Subcutaneous adipose tissue (tissue), 4 donors: ENCODE results near the gene SESN1. TPM values are rescaled to one million over a fixed set of nuclear protein-coding genes. Genes with fewer than 3 reads are reported as not detected.

Experiments
- total RNA-seq, 4 donors: library from RNA; depleted of rRNA; stranded (reverse); fragments of >200 nt; gene quantifications; one replicate each; pipeline ENCODE4 v1.1.0, GENCODE V29; 2016
- TF ChIP-seq, protein P1 (sequence below): fragments of 450-650 bp; IDR thresholded peaks from one replicate; pipeline ENCODE4 v1.5.1; 2016; ENCODE audit warnings: low read depth, mild to moderate bottlenecking, control low read depth, antibody characterized with exemption, moderate library complexity

SESN1 gene
- total RNA-seq, 4 donors from 2014 or later: 67.8 to 208 (median 162) TPM

DNA sequence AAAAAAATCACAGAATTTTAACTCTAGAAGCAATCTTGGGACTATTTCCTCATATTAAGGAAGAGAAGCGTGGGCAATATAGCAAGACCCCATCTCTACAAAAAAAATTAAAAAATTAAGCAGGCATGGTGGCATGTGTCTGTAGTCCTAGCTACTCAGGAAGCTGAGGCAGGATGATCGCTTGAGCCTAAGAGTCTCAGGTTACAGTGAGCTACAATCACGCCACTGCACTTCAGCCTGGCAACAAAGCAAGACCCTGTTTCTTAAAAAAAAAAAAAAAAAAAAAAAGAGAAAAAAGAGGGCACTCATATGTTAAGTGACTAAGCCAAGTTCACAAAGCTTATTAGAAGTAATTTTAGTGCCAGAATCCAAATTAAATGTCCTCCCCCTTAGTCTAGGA is 100.8 kb downstream of the SESN1 start:
- TF ChIP-seq, protein P1, sequence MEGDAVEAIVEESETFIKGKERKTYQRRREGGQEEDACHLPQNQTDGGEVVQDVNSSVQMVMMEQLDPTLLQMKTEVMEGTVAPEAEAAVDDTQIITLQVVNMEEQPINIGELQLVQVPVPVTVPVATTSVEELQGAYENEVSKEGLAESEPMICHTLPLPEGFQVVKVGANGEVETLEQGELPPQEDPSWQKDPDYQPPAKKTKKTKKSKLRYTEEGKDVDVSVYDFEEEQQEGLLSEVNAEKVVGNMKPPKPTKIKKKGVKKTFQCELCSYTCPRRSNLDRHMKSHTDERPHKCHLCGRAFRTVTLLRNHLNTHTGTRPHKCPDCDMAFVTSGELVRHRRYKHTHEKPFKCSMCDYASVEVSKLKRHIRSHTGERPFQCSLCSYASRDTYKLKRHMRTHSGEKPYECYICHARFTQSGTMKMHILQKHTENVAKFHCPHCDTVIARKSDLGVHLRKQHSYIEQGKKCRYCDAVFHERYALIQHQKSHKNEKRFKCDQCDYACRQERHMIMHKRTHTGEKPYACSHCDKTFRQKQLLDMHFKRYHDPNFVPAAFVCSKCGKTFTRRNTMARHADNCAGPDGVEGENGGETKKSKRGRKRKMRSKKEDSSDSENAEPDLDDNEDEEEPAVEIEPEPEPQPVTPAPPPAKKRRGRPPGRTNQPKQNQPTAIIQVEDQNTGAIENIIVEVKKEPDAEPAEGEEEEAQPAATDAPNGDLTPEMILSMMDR: no peak

DNA sequence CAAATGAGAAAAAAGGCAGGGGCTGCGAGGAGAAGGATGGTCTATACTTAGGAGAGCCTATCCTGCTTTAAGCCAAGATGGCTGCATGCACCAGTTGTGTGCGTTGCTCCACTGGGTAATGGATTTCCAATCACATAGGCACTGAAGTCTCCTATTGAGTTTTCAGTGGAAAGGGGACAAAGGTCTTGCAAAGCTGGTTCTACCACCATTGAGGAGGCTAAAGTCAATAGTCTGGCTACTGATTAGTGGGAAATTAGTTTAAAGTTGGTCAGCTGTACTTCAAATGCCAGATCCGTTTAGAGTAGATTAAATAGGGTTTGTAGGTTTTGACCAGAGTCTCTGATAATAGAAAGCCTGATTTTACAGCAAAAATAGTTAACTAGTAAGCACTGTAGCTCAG is 104.9 kb downstream of the SESN1 start:
- TF ChIP-seq, protein P1: no peak

DNA sequence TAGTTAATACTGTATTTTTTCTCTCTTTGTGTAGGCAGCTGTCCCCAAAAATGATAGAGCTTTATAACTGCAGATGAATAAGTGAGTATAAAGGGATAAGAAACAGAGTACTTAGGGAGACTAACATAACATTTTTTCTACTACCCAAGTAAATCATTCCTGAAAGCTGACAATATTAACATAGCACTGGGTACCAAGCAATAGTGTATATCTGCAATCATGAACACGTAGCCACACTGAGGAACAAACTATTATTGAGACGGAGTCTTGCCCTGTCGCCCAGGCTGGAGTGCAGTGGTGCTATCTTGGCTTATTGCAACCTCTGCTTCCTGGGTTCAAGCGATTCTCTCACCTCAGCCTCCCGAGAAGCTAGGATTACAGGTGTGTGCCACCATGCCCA is 105.9 kb downstream of the SESN1 start:
- TF ChIP-seq, protein P1: no peak

DNA sequence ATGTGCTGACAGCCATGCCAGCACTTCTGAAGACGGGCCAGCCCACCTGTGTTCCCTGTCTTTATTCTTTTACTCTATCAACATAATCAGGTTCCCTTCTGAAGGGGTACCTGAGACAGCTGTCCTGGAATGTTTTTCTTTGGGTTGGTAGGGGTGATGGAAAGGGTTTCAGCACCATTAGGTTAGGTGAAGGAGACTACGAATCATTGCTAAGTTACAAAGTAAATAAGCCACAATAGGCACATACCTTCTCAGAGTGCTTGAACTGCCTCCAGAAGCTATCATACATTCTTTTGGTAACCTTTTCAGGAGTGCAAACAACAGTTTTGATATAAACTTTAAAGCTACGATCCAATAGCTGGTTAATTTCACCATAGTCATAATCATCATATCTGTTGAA is 106.3 kb downstream of the SESN1 start:
- TF ChIP-seq, protein P1: no peak

DNA sequence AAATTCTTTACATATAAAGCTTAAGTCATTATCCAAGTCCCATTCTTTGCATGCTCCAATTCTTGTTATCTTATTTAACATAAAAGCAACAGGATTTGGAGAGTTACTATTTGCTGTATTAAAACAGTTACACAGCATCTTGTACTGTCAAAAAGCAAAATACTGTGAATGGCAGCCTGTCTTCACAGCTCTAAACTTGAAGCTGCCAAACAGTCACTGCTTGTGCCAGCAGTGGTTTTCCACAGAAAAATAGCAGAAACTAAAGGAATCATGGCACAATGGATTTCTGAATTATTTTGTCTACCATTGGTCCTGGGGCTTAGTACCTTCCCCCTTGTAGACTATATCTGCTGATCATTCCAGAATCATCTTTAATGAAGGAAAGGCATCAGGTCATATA is 107.5 kb downstream of the SESN1 start:
- TF ChIP-seq, protein P1: no peak

DNA sequence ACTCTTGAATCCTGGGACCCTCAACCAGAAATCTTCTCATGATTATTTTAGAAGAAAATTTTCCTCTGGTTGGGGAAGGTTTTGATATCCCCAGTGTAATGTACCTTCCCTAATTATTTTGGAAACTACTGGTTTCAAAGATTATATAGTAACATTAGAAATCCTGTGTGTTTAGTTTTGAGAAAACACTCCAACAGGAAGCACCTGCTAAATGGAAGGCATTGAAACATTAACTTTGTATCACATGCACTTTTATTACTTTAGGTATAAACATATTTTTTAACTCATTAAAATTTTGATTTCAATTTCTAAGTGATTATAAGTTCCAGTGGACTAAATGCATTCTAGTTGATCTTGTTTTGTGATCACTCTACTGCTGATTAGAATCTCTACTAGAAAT is 109.3 kb downstream of the SESN1 start:
- TF ChIP-seq, protein P1: no peak

DNA sequence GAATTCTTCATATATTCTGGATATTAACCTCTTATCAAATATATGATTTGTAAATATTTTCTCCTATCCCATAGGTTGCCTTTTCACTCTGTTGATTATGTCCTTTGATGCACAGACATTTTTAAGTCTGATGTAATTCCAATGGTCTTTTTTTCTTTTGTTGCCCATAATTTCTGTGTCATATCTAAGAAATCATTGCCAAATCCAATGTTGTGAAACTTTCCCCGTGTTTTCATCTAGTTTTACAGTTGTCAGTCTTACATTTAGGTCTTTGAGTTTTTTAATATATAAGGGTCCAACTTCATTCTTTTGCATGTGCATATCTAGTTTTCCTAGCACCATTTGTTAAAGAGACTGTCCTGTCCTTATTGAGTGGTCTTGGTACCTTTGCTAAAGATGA is 111.5 kb downstream of the SESN1 start:
- TF ChIP-seq, protein P1: no peak
